GM19397 (cell line): ENCODE data around the gene ZNF823.
"Not testable (repeated sequence)": the region's sequence is repeated elsewhere in the genome, so short reads cannot be mapped to it uniquely, and the experiment has no call there.

ENCODE experiments used
- ATAC-seq: cut with Tn5 transposase; IDR thresholded peaks from one replicate; pipeline ENCODE4 v1.9.1; 2021; ENCODE audit warnings: mild to moderate bottlenecking, moderate library complexity; ENCODE audit not compliant: unreplicated experiment

The ZNF823 gene

GRCh38 chr19:11738746-11739620, at the start of gene ZNF823:
Gene ZNF823, minus strand, starts transcription at chr19:11738946. Its CDS starts 127 bp downstream, at chr19:11738819.
- peak; percentile 91 for ATAC-seq

GRCh38 chr19:11787536-11787935, 48.8 kb upstream of the ZNF823 start:
- ATAC-seq: no peak

- ATAC-seq: no peak
These were observed 45.6 kb upstream of the ZNF823 start for GRCh38 chr19:11784356-11784755.

GRCh38 chr19:11783767-11784166, 45.0 kb upstream of the ZNF823 start:
- no peak for ATAC-seq

- ATAC-seq: no peak
These were observed 42.7 kb upstream of the ZNF823 start for GRCh38 chr19:11781295-11782057.

- no peak for ATAC-seq
These were observed 41.8 kb upstream of the ZNF823 start for GRCh38 chr19:11780431-11781020.

GRCh38 chr19:11776669-11777068, 37.9 kb upstream of the ZNF823 start:
- not testable (repeated sequence) for ATAC-seq

- ATAC-seq: not testable (repeated sequence)
These were observed 32.8 kb upstream of the ZNF823 start for GRCh38 chr19:11771520-11771919.

GRCh38 chr19:11769995-11770394, 31.2 kb upstream of the ZNF823 start:
- ATAC-seq: no peak

GRCh38 chr19:11767633-11768133, 28.9 kb upstream of the ZNF823 start:
- ATAC-seq: peak; percentile 31

GRCh38 chr19:11766597-11767591, 28.1 kb upstream of the ZNF823 start, which contains the start of gene ZNF441:
Gene ZNF441, plus strand, starts transcription at chr19:11767000. Its CDS starts 194 bp downstream, at chr19:11767194.
- peak; percentile 87 for ATAC-seq

GRCh38 chr19:11763611-11764010, 24.9 kb upstream of the ZNF823 start:
- ATAC-seq: no peak

GRCh38 chr19:11763117-11763516, 24.4 kb upstream of the ZNF823 start:
- ATAC-seq: no peak

GRCh38 chr19:11759805-11760204, 21.1 kb upstream of the ZNF823 start:
- ATAC-seq: no peak

- no peak for ATAC-seq
These were observed 18.2 kb upstream of the ZNF823 start for GRCh38 chr19:11756965-11757364.

- no peak for ATAC-seq
These were observed 15.9 kb upstream of the ZNF823 start for GRCh38 chr19:11754663-11755062.

- no peak for ATAC-seq
These were observed 13.5 kb upstream of the ZNF823 start for GRCh38 chr19:11752244-11752736.

GRCh38 chr19:11749751-11750150, 11.0 kb upstream of the ZNF823 start:
- ATAC-seq: no peak

- ATAC-seq: no peak
These were observed 8.5 kb upstream of the ZNF823 start for GRCh38 chr19:11747277-11747676.

GRCh38 chr19:11745869-11746268, 7.1 kb upstream of the ZNF823 start:
- ATAC-seq: no peak
